Neuronal stem cell (in vitro differentiated cells): ENCODE results near the gene PPCS.

Source experiments
- DNase-seq: peaks from one replicate; pipeline ENCODE4 v3.0.0-alpha.2; 2013; ENCODE audit warnings: low spot score
- H2AFZ ChIP-seq: one replicate; pipeline ENCODE4 v1.6.1; 2013; ENCODE audit warnings: mild to moderate bottlenecking, low read length, inconsistent platforms
- H2AK5ac ChIP-seq: 2 replicates; pipeline ENCODE4 v1.6.1; 2013; ENCODE audit warnings: low read depth, mild to moderate bottlenecking, inconsistent platforms, low read length, moderate library complexity, mixed read lengths
- H2BK120ac ChIP-seq: 2 replicates; pipeline ENCODE4 v1.6.1; 2013; ENCODE audit warnings: low read depth, mild to moderate bottlenecking, inconsistent platforms, low read length, moderate library complexity, mixed read lengths
- H2BK12ac ChIP-seq: one replicate; pipeline ENCODE4 v1.6.1; 2013; ENCODE audit warnings: low read length, inconsistent platforms
- H2BK15ac ChIP-seq: 2 replicates; pipeline ENCODE4 v1.6.1; 2013; ENCODE audit warnings: mild to moderate bottlenecking, low read length, inconsistent platforms, mixed read lengths
- H2BK5ac ChIP-seq: one replicate; pipeline ENCODE4 v1.6.1; 2013; ENCODE audit warnings: inconsistent platforms, mild to moderate bottlenecking, low read length, moderate library complexity
- H3K14ac ChIP-seq: one replicate; pipeline ENCODE4 v1.6.1; 2013; ENCODE audit warnings: low read length, inconsistent platforms
- H3K18ac ChIP-seq: 2 replicates; pipeline ENCODE4 v1.6.1; 2013; ENCODE audit warnings: low read length, inconsistent platforms
- H3K23ac ChIP-seq: 2 replicates; pipeline ENCODE4 v1.6.1; 2013; ENCODE audit warnings: low read depth, mild to moderate bottlenecking, mixed read lengths, low read length, inconsistent platforms; ENCODE audit not compliant: poor library complexity
- H3K27ac ChIP-seq: replicated peaks from 3 replicates; pipeline ENCODE4 v1.5.1; 2013; ENCODE audit warnings: low read length, inconsistent platforms
- H3K27me3 ChIP-seq, 3 experiments: 2 replicates each; pipeline ENCODE4 v1.6.1; 2013; ENCODE audit warnings: low read length in 3 of 3, mild to moderate bottlenecking in 2 of 3, inconsistent platforms in 1 of 3, low read depth in 1 of 3, mixed read lengths in 1 of 3, moderate library complexity in 1 of 3; ENCODE audit not compliant: control insufficient read depth in 3 of 3, insufficient read depth in 3 of 3
- H3K36me3 ChIP-seq, 2 donors: replicated peaks in 1 of 2; 2 replicates each; pipeline ENCODE4 v1.6.1; 2013; ENCODE audit warnings: low read length in 2 of 2; ENCODE audit not compliant: control insufficient read depth in 2 of 2, insufficient read depth in 2 of 2
- H3K4ac ChIP-seq: 2 replicates; pipeline ENCODE4 v1.6.1; 2013; ENCODE audit warnings: inconsistent platforms, mild to moderate bottlenecking, low read length, moderate library complexity
- H3K4me1 ChIP-seq, 2 donors: 1 replicate in 1 of 2; 2 replicates in 1 of 2; pipeline ENCODE4 v1.6.1; 2013; ENCODE audit warnings: low read length in 2 of 2, low read depth in 1 of 2; ENCODE audit not compliant: control insufficient read depth in 2 of 2, insufficient read depth in 1 of 2
- H3K4me2 ChIP-seq: one replicate; pipeline ENCODE4 v1.6.1; 2013; ENCODE audit warnings: mild to moderate bottlenecking, low read length, inconsistent platforms; ENCODE audit not compliant: insufficient read depth, poor library complexity, severe bottlenecking
- H3K4me3 ChIP-seq, 2 donors: 2 replicates each; pipeline ENCODE4 v1.5.1; 2013; ENCODE audit warnings: low read length in 2 of 2, mild to moderate bottlenecking in 2 of 2, inconsistent platforms in 1 of 2, moderate library complexity in 1 of 2
- H3K79me1 ChIP-seq: one replicate; pipeline ENCODE4 v1.6.1; 2013; ENCODE audit warnings: low read depth, mild to moderate bottlenecking, inconsistent platforms, low read length, moderate library complexity
- H3K9ac ChIP-seq: one replicate; pipeline ENCODE4 v1.6.1; 2013; ENCODE audit warnings: mild to moderate bottlenecking, low read depth, low read length, inconsistent platforms; ENCODE audit not compliant: poor library complexity
- H3K9me3 ChIP-seq, 2 donors: replicated peaks in 1 of 2; 2 replicates each; pipeline versions ENCODE3 to v1.6.1; 2013; ENCODE audit warnings: low read length in 2 of 2, mild to moderate bottlenecking in 2 of 2, inconsistent platforms in 1 of 2, low read depth in 1 of 2, mixed read lengths in 1 of 2, moderate library complexity in 1 of 2; ENCODE audit not compliant: control insufficient read depth in 2 of 2, insufficient read depth in 1 of 2
- H4K8ac ChIP-seq: one replicate; pipeline ENCODE4 v1.6.1; 2013; ENCODE audit warnings: low read depth, mild to moderate bottlenecking, inconsistent platforms, low read length, moderate library complexity
- H4K91ac ChIP-seq: one replicate; pipeline ENCODE4 v1.6.1; 2013; ENCODE audit warnings: low read length, low read depth, mild to moderate bottlenecking, inconsistent platforms; ENCODE audit not compliant: poor library complexity
- WGBS, 2 donors: extraction: QIAGEN DNeasy Blood & Tissue Kit; methylation state at CpG; one replicate each; pipeline ENCODE4 v1.1.7; 2013; ENCODE audit warnings: missing lambda C conversion rate in 2 of 2, mixed read lengths in 1 of 2; ENCODE audit not compliant: insufficient read length in 2 of 2, insufficient replicate concordance in 1 of 2; ENCODE audit errors: extremely low coverage in 2 of 2; 5-methylcytosine and 5-hydroxymethylcytosine counted together

The PPCS gene

GRCh38 chr1:42433369-42433768 is 23.0 kb upstream of the PPCS start:
- no peak overlapping the region for H2AFZ ChIP-seq
- no peak overlapping the region for H4K8ac ChIP-seq
- H2BK5ac ChIP-seq = no peak overlapping the region
- H3K14ac ChIP-seq = no peak overlapping the region
- H3K4ac ChIP-seq = no peak overlapping the region
- no peak overlapping the region for H2BK12ac ChIP-seq
- no peaks in the 10 kb centered on the region for H3K27me3 ChIP-seq
- H3K9ac ChIP-seq = no peak overlapping the region
- no peak overlapping the region for H2BK15ac ChIP-seq
- no peak overlapping the region for H4K91ac ChIP-seq
- H3K23ac ChIP-seq = no peak overlapping the region
- no CpG with 5 or more reads among the region's 6 CpGs for WGBS, 2 donors
- H3K4me2 ChIP-seq = no peak overlapping the region
- no peak overlapping the region for H2BK120ac ChIP-seq
- no peaks in the 10 kb centered on the region for H3K36me3 ChIP-seq
- H3K27ac ChIP-seq = no peak overlapping the region
- no peak for DNase-seq
- no peaks in the 10 kb centered on the region for H3K4me1 ChIP-seq
- no peaks in the 10 kb centered on the region for H3K79me1 ChIP-seq
- H3K4me3 ChIP-seq = no peak overlapping the region
- H2AK5ac ChIP-seq = no peak overlapping the region
- H3K9me3 ChIP-seq = no peaks in the 10 kb centered on the region
- no peak overlapping the region for H3K18ac ChIP-seq

GRCh38 chr1:42434340-42434739 is 22.0 kb upstream of the PPCS start:
- H3K36me3 ChIP-seq = no peaks in the 10 kb centered on the region
- H2BK5ac ChIP-seq = no peak overlapping the region
- WGBS, 2 donors = no CpG with 5 or more reads among the region's 4 CpGs
- no peak overlapping the region for H3K9ac ChIP-seq
- H4K8ac ChIP-seq = no peak overlapping the region
- no peaks in the 10 kb centered on the region for H3K27me3 ChIP-seq
- H3K14ac ChIP-seq = no peak overlapping the region
- H3K4me2 ChIP-seq = no peak overlapping the region
- H3K79me1 ChIP-seq = no peaks in the 10 kb centered on the region
- no peak overlapping the region for H2BK12ac ChIP-seq
- no peak overlapping the region for H2AFZ ChIP-seq
- no peaks in the 10 kb centered on the region for H3K9me3 ChIP-seq
- H3K4me1 ChIP-seq = no peaks in the 10 kb centered on the region
- H3K23ac ChIP-seq = no peak overlapping the region
- no peak overlapping the region for H3K4me3 ChIP-seq
- H2BK15ac ChIP-seq = no peak overlapping the region
- no peak overlapping the region for H3K18ac ChIP-seq
- no peak overlapping the region for H4K91ac ChIP-seq
- H2AK5ac ChIP-seq = no peak overlapping the region
- no peak for DNase-seq
- H2BK120ac ChIP-seq = no peak overlapping the region
- H3K4ac ChIP-seq = no peak overlapping the region
- no peak overlapping the region for H3K27ac ChIP-seq

- H2BK12ac ChIP-seq = no peak overlapping the region
- H3K14ac ChIP-seq = no peak overlapping the region
- H3K36me3 ChIP-seq = no peaks in the 10 kb centered on the region
- no peak overlapping the region for H2BK120ac ChIP-seq
- H2BK15ac ChIP-seq = no peak overlapping the region
- DNase-seq = no peak
- H3K4ac ChIP-seq = no peak overlapping the region
- no peak overlapping the region for H2AFZ ChIP-seq
- no peak overlapping the region for H2BK5ac ChIP-seq
- no peak overlapping the region for H3K23ac ChIP-seq
- H3K4me3 ChIP-seq = no peak overlapping the region
- WGBS, 2 donors = no CpG with 5 or more reads among the region's 2 CpGs
- H3K27ac ChIP-seq = no peak overlapping the region
- no peak overlapping the region for H4K8ac ChIP-seq
- H3K79me1 ChIP-seq = no peaks in the 10 kb centered on the region
- no peaks in the 10 kb centered on the region for H3K4me1 ChIP-seq
- H3K9ac ChIP-seq = no peak overlapping the region
- H3K4me2 ChIP-seq = no peak overlapping the region
- no peaks in the 10 kb centered on the region for H3K27me3 ChIP-seq
- no peak overlapping the region for H2AK5ac ChIP-seq
- H3K9me3 ChIP-seq = no peaks in the 10 kb centered on the region
- H4K91ac ChIP-seq = no peak overlapping the region
- no peak overlapping the region for H3K18ac ChIP-seq
Observed at GRCh38 chr1:42439940-42440339, 16.4 kb upstream of the PPCS start.

- peaks cover 0 to 3% (median 0%) of the 10 kb centered on the region in 3 experiments for H3K27me3 ChIP-seq
- H3K18ac ChIP-seq = no peak overlapping the region
- peak overlapping the region; percentile 33 for H2AFZ ChIP-seq
- H3K27ac ChIP-seq = no peak overlapping the region
- H3K14ac ChIP-seq = no peak overlapping the region
- no CpG with 5 or more reads among the region's 2 CpGs for WGBS, 2 donors
- no peak overlapping the region for H2BK12ac ChIP-seq
- no peak overlapping the region for H3K4me3 ChIP-seq
- H2BK120ac ChIP-seq = no peak overlapping the region
- no peak overlapping the region for H2AK5ac ChIP-seq
- H3K9me3 ChIP-seq = no peaks in the 10 kb centered on the region
- H3K23ac ChIP-seq = no peak overlapping the region
- H3K4ac ChIP-seq = no peak overlapping the region
- no peak overlapping the region for H4K8ac ChIP-seq
- no peak for DNase-seq
- no peaks in the 10 kb centered on the region for H3K4me1 ChIP-seq
- H2BK5ac ChIP-seq = no peak overlapping the region
- H3K36me3 ChIP-seq = no peaks in the 10 kb centered on the region
- H2BK15ac ChIP-seq = no peak overlapping the region
- H3K79me1 ChIP-seq = no peaks in the 10 kb centered on the region
- no peak overlapping the region for H3K9ac ChIP-seq
- H3K4me2 ChIP-seq = no peak overlapping the region
- H4K91ac ChIP-seq = no peak overlapping the region
Observed at GRCh38 chr1:42442662-42443061, 13.7 kb upstream of the PPCS start.
